Trophoblast cell (in vitro differentiated cells and primary cell): Measurements from ENCODE around the gene FAM76A.

Source experiments
- DNase-seq, 2 donors: peaks; one replicate each; pipeline ENCODE4 v3.0.0-alpha.2; 2016
- H2AFZ ChIP-seq: 2 replicates; pipeline ENCODE4 v1.6.1; 2013; ENCODE audit warnings: low read length, moderate library complexity, mild to moderate bottlenecking; ENCODE audit not compliant: insufficient read depth, poor library complexity
- H2AK5ac ChIP-seq: 2 replicates; pipeline ENCODE4 v1.6.1; 2013; ENCODE audit warnings: mild to moderate bottlenecking, low read length
- H2BK120ac ChIP-seq: 2 replicates; pipeline ENCODE4 v1.6.1; 2013; ENCODE audit warnings: low read length, mild to moderate bottlenecking, moderate library complexity; ENCODE audit not compliant: insufficient read depth, poor library complexity
- H2BK12ac ChIP-seq: 2 replicates; pipeline ENCODE4 v1.6.1; 2013; ENCODE audit warnings: mild to moderate bottlenecking, low read length, moderate library complexity
- H2BK5ac ChIP-seq: 2 replicates; pipeline ENCODE4 v1.6.1; 2013; ENCODE audit warnings: low read length, low read depth, moderate library complexity, mild to moderate bottlenecking; ENCODE audit not compliant: poor library complexity
- H3K14ac ChIP-seq: 2 replicates; pipeline ENCODE4 v1.6.1; 2013; ENCODE audit warnings: mild to moderate bottlenecking, low read length
- H3K18ac ChIP-seq: 2 replicates; pipeline ENCODE4 v1.6.1; 2013; ENCODE audit warnings: mild to moderate bottlenecking, low read length
- H3K23ac ChIP-seq: 2 replicates; pipeline ENCODE4 v1.6.1; 2013; ENCODE audit warnings: low read length
- H3K27ac ChIP-seq: 2 replicates; pipeline ENCODE4 v1.5.1; 2013; ENCODE audit warnings: low read depth, mild to moderate bottlenecking, inconsistent platforms, low read length, moderate library complexity
- H3K27me3 ChIP-seq: 2 replicates; pipeline ENCODE4 v1.6.1; 2013; ENCODE audit warnings: inconsistent platforms, mild to moderate bottlenecking, low read length, moderate library complexity; ENCODE audit not compliant: insufficient read depth
- H3K36me3 ChIP-seq, 2 experiments: 1 replicate in 1 of 2; 2 replicates in 1 of 2; pipeline ENCODE4 v1.6.1; 2013; ENCODE audit warnings: low read length in 2 of 2, mild to moderate bottlenecking in 2 of 2, moderate library complexity in 1 of 2; ENCODE audit not compliant: insufficient read depth in 2 of 2, control insufficient read depth in 1 of 2
- H3K4ac ChIP-seq: 2 replicates; pipeline ENCODE4 v1.6.1; 2013; ENCODE audit warnings: low read depth, mild to moderate bottlenecking, low read length, moderate library complexity
- H3K4me1 ChIP-seq, 2 experiments: 1 replicate in 1 of 2; 2 replicates in 1 of 2; pipeline ENCODE4 v1.6.1; 2013; ENCODE audit warnings: low read length in 2 of 2, mild to moderate bottlenecking in 2 of 2, moderate library complexity in 1 of 2; ENCODE audit not compliant: insufficient read depth in 2 of 2, control insufficient read depth in 1 of 2
- H3K4me2 ChIP-seq: 2 replicates; pipeline ENCODE4 v1.6.1; 2013; ENCODE audit warnings: inconsistent platforms, mild to moderate bottlenecking, low read length, moderate library complexity
- H3K4me3 ChIP-seq: 2 replicates; pipeline ENCODE4 v1.5.1; 2013; ENCODE audit warnings: mild to moderate bottlenecking, low read depth, low read length, inconsistent platforms
- H3K79me1 ChIP-seq: one replicate; pipeline ENCODE4 v1.6.1; 2013; ENCODE audit warnings: low read length
- H3K79me2 ChIP-seq: 2 replicates; pipeline ENCODE4 v1.6.1; 2013; ENCODE audit warnings: low read length, mild to moderate bottlenecking; ENCODE audit not compliant: control insufficient read depth, insufficient read depth, poor library complexity
- H3K9ac ChIP-seq: 2 replicates; pipeline ENCODE4 v1.6.1; 2013; ENCODE audit warnings: mild to moderate bottlenecking, low read length
- H3K9me3 ChIP-seq: 2 replicates; pipeline ENCODE4 v1.6.1; 2013; ENCODE audit warnings: low read depth, mild to moderate bottlenecking, control low read depth, inconsistent platforms, low read length; ENCODE audit not compliant: insufficient read depth
- H4K12ac ChIP-seq: 2 replicates; pipeline ENCODE4 v1.6.1; 2013; ENCODE audit warnings: low read depth, mild to moderate bottlenecking, low read length, moderate library complexity
- H4K8ac ChIP-seq: 2 replicates; pipeline ENCODE4 v1.6.1; 2013; ENCODE audit warnings: low read depth, mild to moderate bottlenecking, low read length, moderate library complexity
- H4K91ac ChIP-seq: one replicate; pipeline ENCODE4 v1.6.1; 2013; ENCODE audit warnings: low read depth, mild to moderate bottlenecking, low read length, moderate library complexity
- WGBS: extraction: QIAGEN DNeasy Blood & Tissue Kit; methylation state at CpG from one replicate; pipeline ENCODE4 v1.1.7; 2013; ENCODE audit warnings: missing lambda C conversion rate; ENCODE audit not compliant: insufficient read length, insufficient coverage; ENCODE audit errors: extremely low coverage; 5-methylcytosine and 5-hydroxymethylcytosine counted together

Gene FAM76A

GRCh38 chr1:27763358-27763757, 37.6 kb downstream of the FAM76A start:
- Histone ChIP-seq H2AFZ (no peak overlapping the region), H3K9me3 (no peaks in the 10 kb centered on the region), H4K8ac (no peak overlapping the region), H3K36me3 (peaks cover 1 to 13% of the 10 kb centered on the region in 2 experiments), H2AK5ac (no peak overlapping the region), H3K79me2 (no peaks in the 10 kb centered on the region), H4K12ac (no peak overlapping the region), H3K4me3 (no peak overlapping the region), H3K4me2 (no peak overlapping the region), H3K4me1 (no peaks in the 10 kb centered on the region), H3K27me3 (no peaks in the 10 kb centered on the region), H2BK12ac (no peak overlapping the region), H3K23ac (no peak overlapping the region), H3K9ac (no peak overlapping the region), H4K91ac (no peak overlapping the region), H2BK5ac (no peak overlapping the region), H3K14ac (no peak overlapping the region), H3K79me1 (no peaks in the 10 kb centered on the region), H3K27ac (no peak overlapping the region), H2BK120ac (no peak overlapping the region), H3K4ac (no peak overlapping the region), H3K18ac (no peak overlapping the region)
- WGBS = no CpG with 5 or more reads among the region's 4 CpGs
- DNase-seq = no peak

- H3K4me3 ChIP-seq = no peak overlapping the region
- H3K4ac ChIP-seq = no peak overlapping the region
- no peak overlapping the region for H3K18ac ChIP-seq
- peaks cover 7% of the 10 kb centered on the region for H3K79me2 ChIP-seq
- H4K91ac ChIP-seq = no peak overlapping the region
- peaks cover 5% of the 10 kb centered on the region for H3K79me1 ChIP-seq
- H3K9me3 ChIP-seq = no peaks in the 10 kb centered on the region
- no peaks in the 10 kb centered on the region for H3K36me3 ChIP-seq
- no CpG with 5 or more reads among the region's 2 CpGs for WGBS
- no peaks in the 10 kb centered on the region for H3K27me3 ChIP-seq
- H3K9ac ChIP-seq = no peak overlapping the region
- H4K8ac ChIP-seq = no peak overlapping the region
- no peak overlapping the region for H4K12ac ChIP-seq
- no peak overlapping the region for H3K27ac ChIP-seq
- no peaks in the 10 kb centered on the region for H3K4me1 ChIP-seq
- no peak overlapping the region for H3K23ac ChIP-seq
- H2BK12ac ChIP-seq = no peak overlapping the region
- H2AK5ac ChIP-seq = no peak overlapping the region
- H2BK120ac ChIP-seq = no peak overlapping the region
- H3K14ac ChIP-seq = no peak overlapping the region
- peak in 1 of 2 donors; percentile 54 for DNase-seq
- H2BK5ac ChIP-seq = no peak overlapping the region
- H3K4me2 ChIP-seq = no peak overlapping the region
- no peak overlapping the region for H2AFZ ChIP-seq
Observed at GRCh38 chr1:27770293-27770830, 44.6 kb downstream of the FAM76A start.

DNA sequence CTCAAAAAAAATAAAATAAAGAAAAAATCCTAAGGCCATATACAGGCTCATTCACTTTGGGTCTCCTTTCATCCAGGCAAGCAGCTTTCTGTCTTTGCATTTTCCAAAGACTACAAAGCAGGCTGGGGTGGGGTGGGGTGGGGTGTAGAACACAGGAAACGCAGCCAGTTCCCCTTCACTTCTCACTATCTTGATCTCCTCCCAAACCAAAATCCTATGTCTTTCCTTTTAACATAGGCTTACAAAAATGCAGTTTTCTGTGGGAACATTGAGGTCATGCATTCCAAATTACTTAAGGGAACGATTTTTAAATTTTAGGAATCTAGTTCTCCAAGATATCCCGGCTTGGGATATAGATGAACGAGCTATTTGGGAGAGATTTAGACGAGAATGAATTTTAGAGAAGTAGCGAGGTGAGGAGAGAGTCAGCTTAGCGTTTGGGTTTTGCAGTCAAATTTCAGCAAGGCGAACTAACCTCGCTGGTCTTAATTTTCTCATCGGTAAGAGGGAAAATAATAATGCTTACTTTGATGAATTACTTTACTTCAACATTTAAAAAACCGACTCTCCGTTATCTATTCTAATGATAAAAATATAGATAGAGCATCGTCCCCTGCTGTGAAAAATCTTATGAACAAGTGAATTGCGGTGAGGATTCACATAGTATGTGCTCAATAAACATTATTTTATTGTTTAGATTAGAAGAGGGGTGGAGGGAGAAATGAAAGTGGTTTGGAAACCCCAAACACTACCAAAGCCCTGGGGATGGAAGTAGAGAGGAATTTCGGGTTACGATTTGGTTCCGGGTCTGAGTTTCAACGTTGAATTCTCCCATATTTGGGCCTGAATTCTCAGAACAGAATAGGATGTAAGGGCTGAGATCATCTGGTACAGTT, 46.5 kb downstream of the FAM76A start:
- Histone ChIP-seq H3K9me3 (no peaks in the 10 kb centered on the region), H3K18ac (no peak overlapping the region), H2BK5ac (no peak overlapping the region), H3K23ac (no peak overlapping the region), H3K79me2 (peaks cover 7% of the 10 kb centered on the region), H2BK120ac (no peak overlapping the region), H2AFZ (peak overlapping the region; percentile 50), H3K4ac (no peak overlapping the region), H2AK5ac (no peak overlapping the region), H4K91ac (no peak overlapping the region), H2BK12ac (no peak overlapping the region), H4K8ac (peak overlapping the region; percentile 36), H3K14ac (no peak overlapping the region), H4K12ac (no peak overlapping the region), H3K36me3 (no peaks in the 10 kb centered on the region), H3K9ac (no peak overlapping the region), H3K4me2 (peak overlapping the region; percentile 60), H3K79me1 (peaks cover 5% of the 10 kb centered on the region), H3K27ac (no peak overlapping the region), H3K4me3 (no peak overlapping the region), H3K4me1 (no peaks in the 10 kb centered on the region), H3K27me3 (no peaks in the 10 kb centered on the region)
- 100% methylated on average over 4 of the region's 18 CpGs for WGBS
- peak in 1 of 2 donors; percentile 60 for DNase-seq

DNA sequence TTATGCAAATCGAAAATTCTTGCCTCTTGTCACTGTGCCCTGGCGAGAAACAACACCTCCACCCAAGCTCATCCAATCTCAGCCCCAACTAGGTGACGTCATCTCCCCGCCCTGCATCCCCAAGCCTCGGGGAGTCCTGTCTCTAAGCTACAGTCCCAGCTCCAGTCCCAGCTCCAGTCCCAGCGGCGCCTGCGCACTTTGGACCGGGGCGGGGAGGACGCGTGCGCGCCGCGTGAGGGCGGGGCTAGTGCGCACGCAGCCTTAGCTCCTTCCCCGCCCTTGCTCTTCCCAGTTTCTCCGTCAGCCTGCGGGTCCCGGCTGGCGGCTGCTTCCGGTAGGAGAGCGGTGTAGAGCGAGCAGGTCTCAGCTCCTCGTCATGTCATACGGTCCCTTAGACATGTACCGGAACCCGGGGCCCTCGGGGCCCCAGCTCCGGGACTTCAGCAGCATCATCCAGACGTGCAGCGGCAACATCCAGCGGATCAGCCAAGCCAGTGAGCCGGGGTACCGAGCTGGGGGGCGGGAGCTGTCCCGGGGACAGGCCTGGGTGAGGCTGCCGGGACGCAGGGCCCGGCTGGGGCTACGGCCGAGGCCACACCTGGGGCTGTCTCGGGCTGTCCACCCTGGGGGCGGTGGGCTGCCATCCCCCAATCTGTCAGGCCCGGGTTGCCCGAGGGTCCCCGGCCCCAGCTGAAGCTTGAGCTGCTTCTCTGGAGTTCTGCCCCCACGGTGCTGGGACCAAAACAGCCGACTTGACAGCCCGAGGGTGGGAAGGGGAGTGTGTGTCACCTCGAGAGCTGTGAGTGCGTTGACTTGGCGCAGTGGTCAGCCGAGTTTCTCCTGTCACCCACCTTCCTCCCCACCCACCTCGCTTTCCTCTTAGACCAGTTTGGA, 47.4 kb downstream of the FAM76A start, which contains the start of gene STX12:
Gene STX12 (plus strand): TSS at position 288 of the 894 bp plus-strand sequence. CDS start 89 bp downstream, at position 377.
- Histone ChIP-seq H4K12ac (peak within 1 kb of the TSS; percentile 37), H3K9me3 (no peaks in the 10 kb centered on the region), H2BK120ac (peak within 1 kb of the TSS; percentile 5), H4K8ac (peak within 1 kb of the TSS; percentile 68), H3K27me3 (no peaks in the 10 kb centered on the region), H3K36me3 (no peaks in the 10 kb centered on the region), H3K4me3 (peak within 1 kb of the TSS; percentile 89), H2AK5ac (peak within 1 kb of the TSS; percentile 0), H3K14ac (peak within 1 kb of the TSS; percentile 9), H3K79me1 (peaks cover 5% of the 10 kb centered on the region), H3K79me2 (peaks cover 7% of the 10 kb centered on the region), H3K4me1 (no peaks in the 10 kb centered on the region), H3K4me2 (peak within 1 kb of the TSS; percentile 76), H3K4ac (peak within 1 kb of the TSS; percentile 65), H3K9ac (peak within 1 kb of the TSS; percentile 85), H3K27ac (peak within 1 kb of the TSS; percentile 55), H4K91ac (peak within 1 kb of the TSS; percentile 56), H2BK12ac (no peak within 1 kb of the TSS), H2AFZ (peak within 1 kb of the TSS; percentile 77), H2BK5ac (peak within 1 kb of the TSS; percentile 49), H3K18ac (peak within 1 kb of the TSS; percentile 37), H3K23ac (no peak within 1 kb of the TSS)
- DNase-seq = peak; percentile 99 to 100
- WGBS = no CpG with 5 or more reads among the region's 58 CpGs
